ENCODE measurements around the gene TCF7. TPM values are rescaled to one million over a fixed set of nuclear protein-coding genes. Genes with fewer than 3 reads are reported as not detected.
A peak's percentile ranks its signal among the peaks of the same experiment; 100 is the strongest.

Gene TCF7
- total and polyA plus RNA-seq, 2 of the 13 experiments (the other 11 are each of a cell fraction or from before 2014, with no cell fraction given) = 6.3 to 6.8 TPM

- TF ChIP-seq TIGD3 (CRISPR knock-in tag; IDR thresholded peaks at IDR 0.05; ENCODE audit: borderline replicate concordance) (no peak), RFXANK (CRISPR knock-in tag; IDR thresholded peaks at IDR 0.05) (no peak), PBX3 (CRISPR knock-in tag; IDR thresholded peaks at IDR 0.05; ENCODE audit: borderline replicate concordance) (no peak), AGO2 (optimal IDR thresholded peaks at IDR 0.05; ENCODE audit: low read depth, low read length) (peak; percentile 20), ONECUT2 (CRISPR knock-in tag; IDR thresholded peaks at IDR 0.05) (no peak), NRL (CRISPR knock-in tag; IDR thresholded peaks at IDR 0.05; ENCODE audit: borderline replicate concordance) (no peak), SP2 (CRISPR knock-in tag; IDR thresholded peaks at IDR 0.05) (no peak), ZNF556 (CRISPR knock-in tag; IDR thresholded peaks at IDR 0.05; ENCODE audit: borderline replicate concordance) (no peak), RAD21 (CRISPR knock-in tag; IDR thresholded peaks at IDR 0.05) (peak; percentile 80), YY1 (IDR thresholded peaks at IDR 0.05; ENCODE audit: insufficient read depth, insufficient replicate concordance, low read depth, low read length) (no peak), BCL6 (CRISPR knock-in tag; IDR thresholded peaks at IDR 0.05) (peak; percentile 57; the same call in 1 of the 2 replicates)
- TF ChIP-seq, protein P1, sequence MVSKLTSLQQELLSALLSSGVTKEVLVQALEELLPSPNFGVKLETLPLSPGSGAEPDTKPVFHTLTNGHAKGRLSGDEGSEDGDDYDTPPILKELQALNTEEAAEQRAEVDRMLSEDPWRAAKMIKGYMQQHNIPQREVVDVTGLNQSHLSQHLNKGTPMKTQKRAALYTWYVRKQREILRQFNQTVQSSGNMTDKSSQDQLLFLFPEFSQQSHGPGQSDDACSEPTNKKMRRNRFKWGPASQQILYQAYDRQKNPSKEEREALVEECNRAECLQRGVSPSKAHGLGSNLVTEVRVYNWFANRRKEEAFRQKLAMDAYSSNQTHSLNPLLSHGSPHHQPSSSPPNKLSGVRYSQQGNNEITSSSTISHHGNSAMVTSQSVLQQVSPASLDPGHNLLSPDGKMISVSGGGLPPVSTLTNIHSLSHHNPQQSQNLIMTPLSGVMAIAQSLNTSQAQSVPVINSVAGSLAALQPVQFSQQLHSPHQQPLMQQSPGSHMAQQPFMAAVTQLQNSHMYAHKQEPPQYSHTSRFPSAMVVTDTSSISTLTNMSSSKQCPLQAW (CRISPR knock-in tag; IDR thresholded peaks at IDR 0.05) = 0 out of 2 replicates have a peak, but pooled peaks have one; percentile 46
- TF ChIP-seq, protein P2, sequence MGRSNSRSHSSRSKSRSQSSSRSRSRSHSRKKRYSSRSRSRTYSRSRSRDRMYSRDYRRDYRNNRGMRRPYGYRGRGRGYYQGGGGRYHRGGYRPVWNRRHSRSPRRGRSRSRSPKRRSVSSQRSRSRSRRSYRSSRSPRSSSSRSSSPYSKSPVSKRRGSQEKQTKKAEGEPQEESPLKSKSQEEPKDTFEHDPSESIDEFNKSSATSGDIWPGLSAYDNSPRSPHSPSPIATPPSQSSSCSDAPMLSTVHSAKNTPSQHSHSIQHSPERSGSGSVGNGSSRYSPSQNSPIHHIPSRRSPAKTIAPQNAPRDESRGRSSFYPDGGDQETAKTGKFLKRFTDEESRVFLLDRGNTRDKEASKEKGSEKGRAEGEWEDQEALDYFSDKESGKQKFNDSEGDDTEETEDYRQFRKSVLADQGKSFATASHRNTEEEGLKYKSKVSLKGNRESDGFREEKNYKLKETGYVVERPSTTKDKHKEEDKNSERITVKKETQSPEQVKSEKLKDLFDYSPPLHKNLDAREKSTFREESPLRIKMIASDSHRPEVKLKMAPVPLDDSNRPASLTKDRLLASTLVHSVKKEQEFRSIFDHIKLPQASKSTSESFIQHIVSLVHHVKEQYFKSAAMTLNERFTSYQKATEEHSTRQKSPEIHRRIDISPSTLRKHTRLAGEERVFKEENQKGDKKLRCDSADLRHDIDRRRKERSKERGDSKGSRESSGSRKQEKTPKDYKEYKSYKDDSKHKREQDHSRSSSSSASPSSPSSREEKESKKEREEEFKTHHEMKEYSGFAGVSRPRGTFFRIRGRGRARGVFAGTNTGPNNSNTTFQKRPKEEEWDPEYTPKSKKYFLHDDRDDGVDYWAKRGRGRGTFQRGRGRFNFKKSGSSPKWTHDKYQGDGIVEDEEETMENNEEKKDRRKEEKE (IDR thresholded peaks at IDR 0.05) = no peak
- TF ChIP-seq, protein P3, sequence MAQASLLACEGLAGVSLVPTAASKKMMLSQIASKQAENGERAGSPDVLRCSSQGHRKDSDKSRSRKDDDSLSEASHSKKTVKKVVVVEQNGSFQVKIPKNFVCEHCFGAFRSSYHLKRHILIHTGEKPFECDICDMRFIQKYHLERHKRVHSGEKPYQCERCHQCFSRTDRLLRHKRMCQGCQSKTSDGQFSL (CRISPR knock-in tag; IDR thresholded peaks at IDR 0.05) = peak; percentile 55; the same call in 1 of the 2 replicates
- TF ChIP-seq, protein P4, sequence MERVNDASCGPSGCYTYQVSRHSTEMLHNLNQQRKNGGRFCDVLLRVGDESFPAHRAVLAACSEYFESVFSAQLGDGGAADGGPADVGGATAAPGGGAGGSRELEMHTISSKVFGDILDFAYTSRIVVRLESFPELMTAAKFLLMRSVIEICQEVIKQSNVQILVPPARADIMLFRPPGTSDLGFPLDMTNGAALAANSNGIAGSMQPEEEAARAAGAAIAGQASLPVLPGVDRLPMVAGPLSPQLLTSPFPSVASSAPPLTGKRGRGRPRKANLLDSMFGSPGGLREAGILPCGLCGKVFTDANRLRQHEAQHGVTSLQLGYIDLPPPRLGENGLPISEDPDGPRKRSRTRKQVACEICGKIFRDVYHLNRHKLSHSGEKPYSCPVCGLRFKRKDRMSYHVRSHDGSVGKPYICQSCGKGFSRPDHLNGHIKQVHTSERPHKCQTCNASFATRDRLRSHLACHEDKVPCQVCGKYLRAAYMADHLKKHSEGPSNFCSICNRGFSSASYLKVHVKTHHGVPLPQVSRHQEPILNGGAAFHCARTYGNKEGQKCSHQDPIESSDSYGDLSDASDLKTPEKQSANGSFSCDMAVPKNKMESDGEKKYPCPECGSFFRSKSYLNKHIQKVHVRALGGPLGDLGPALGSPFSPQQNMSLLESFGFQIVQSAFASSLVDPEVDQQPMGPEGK (CRISPR knock-in tag; IDR thresholded peaks at IDR 0.05) = peak; percentile 95
Observed at GRCh38 chr5:134101686-134102439, 12.6 kb upstream of the TCF7 start (continued).

Data from HepG2 (cell line).